ENCODE results near the gene GJC3. TPM values are rescaled to one million over a fixed set of nuclear protein-coding genes. Genes with fewer than 3 reads are reported as not detected.
A peak's percentile ranks its signal among the peaks of the same experiment; 100 is the strongest.
"Not testable (repeated sequence)": the region's sequence is repeated elsewhere in the genome, so short reads cannot be mapped to it uniquely, and the experiment has no call there.

Gene GJC3
- total RNA-seq = 0.27 to 0.54 TPM in 2 of 3 replicates, not detected in the other

DNA sequence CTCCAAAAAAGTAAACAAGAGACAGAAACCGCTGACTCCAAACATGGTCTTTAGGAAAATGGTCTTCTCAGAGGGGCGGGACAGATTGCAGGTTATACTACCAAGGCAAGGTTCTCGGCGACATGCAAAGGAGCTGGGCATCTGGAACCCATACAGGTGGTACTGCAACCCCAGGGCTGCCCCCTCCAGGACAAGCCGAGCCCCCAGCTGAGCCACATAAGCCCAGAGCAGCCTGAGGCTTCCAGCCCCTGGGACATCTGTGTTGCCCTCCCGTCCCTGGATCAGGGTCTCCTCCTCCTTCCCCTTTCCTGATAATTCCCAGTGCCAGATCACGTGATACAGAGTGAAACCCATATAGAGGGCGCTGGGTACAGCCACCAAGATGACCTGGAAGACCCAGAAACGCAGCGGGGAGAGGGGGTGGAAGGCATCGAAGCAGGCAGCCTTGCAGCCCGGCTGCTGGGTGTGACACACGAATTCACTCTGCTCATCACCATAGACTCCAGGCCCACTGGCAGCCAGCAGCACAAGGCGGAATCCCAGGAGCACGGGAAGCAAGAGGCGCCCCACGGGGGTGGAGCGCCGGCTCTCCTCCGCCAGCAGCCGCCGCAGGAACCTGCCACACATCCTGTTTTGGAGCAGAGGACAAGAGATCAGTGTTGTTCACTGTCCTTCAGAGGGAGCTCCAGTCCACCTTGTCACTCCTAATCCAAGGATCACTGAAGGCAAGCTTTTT is at the start of gene GJC3:
GJC3 (minus strand) TSS at position 627 of the 736 bp plus-strand sequence; CDS start at position 627, 0 bp downstream.
- Mint-ChIP-seq H3K27ac (no peak within 1 kb of the TSS), H3K27me3 (ENCODE audit: low read depth) (peaks cover 45% of the 10 kb centered on the region), H3K36me3 (no peaks in the 10 kb centered on the region), H3K4me1 (peaks cover 20% of the 10 kb centered on the region), H3K9me3 (no peaks in the 10 kb centered on the region), H3K4me3 (peak within 1 kb of the TSS; percentile 57)
- TF ChIP-seq, protein P1, sequence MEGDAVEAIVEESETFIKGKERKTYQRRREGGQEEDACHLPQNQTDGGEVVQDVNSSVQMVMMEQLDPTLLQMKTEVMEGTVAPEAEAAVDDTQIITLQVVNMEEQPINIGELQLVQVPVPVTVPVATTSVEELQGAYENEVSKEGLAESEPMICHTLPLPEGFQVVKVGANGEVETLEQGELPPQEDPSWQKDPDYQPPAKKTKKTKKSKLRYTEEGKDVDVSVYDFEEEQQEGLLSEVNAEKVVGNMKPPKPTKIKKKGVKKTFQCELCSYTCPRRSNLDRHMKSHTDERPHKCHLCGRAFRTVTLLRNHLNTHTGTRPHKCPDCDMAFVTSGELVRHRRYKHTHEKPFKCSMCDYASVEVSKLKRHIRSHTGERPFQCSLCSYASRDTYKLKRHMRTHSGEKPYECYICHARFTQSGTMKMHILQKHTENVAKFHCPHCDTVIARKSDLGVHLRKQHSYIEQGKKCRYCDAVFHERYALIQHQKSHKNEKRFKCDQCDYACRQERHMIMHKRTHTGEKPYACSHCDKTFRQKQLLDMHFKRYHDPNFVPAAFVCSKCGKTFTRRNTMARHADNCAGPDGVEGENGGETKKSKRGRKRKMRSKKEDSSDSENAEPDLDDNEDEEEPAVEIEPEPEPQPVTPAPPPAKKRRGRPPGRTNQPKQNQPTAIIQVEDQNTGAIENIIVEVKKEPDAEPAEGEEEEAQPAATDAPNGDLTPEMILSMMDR (IDR thresholded peaks at IDR 0.05; ENCODE audit: unreplicated experiment) = no peak
- peak; percentile 27 to 47 for DNase-seq (ENCODE audit: low spot score in 2 of 2, unreplicated experiment in 2 of 2)

- H3K4me1 Mint-ChIP-seq = no peaks in the 10 kb centered on the region
- no peaks in the 10 kb centered on the region for H3K36me3 Mint-ChIP-seq
- no peak overlapping the region for H3K27ac Mint-ChIP-seq
- TF ChIP-seq, protein P1 (IDR thresholded peaks at IDR 0.05; ENCODE audit: unreplicated experiment) = no peak
- H3K9me3 Mint-ChIP-seq = peaks cover 5% of the 10 kb centered on the region
- DNase-seq (ENCODE audit: low spot score in 2 of 2, unreplicated experiment in 2 of 2) = no peak
- no peak overlapping the region for H3K4me3 Mint-ChIP-seq
- H3K27me3 Mint-ChIP-seq (ENCODE audit: low read depth) = peaks cover 34% of the 10 kb centered on the region
Observed at GRCh38 chr7:99976626-99977025, 47.2 kb upstream of the GJC3 start.

DNA sequence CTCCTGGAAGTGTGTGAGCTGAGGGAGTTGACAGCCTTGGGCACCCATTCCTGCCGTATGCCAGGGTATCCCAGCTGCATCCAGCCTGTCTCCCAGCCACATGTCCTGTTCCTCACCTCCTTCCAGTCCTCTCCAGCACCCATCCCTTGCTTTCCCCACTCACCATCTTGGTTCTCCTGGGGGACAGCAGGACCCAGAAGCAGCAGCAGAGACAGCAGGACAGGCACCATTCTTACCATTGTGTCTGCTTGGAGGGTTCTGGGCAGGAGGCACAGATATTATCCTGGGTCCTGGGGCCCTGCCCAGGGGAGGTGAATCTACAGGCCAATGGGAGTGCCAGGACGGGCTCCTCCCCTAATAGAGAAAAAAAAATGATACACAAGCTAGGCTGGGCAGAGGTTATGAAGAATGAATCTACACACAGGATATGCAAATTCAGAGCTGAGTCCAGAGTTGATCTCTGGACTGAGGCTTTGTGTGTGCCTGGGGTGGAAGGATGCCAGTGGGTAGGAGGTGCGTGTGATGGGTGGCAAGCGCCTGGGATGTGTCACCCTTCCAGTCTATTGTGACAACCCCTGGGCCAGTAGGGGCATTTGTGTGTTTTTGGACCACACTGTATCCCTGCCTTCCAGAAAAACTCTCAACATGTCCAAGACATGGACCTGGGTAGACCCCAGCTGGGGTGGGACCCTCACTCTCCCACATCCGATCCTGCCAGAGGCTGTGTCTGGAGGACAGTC is 46.5 kb upstream of the GJC3 start, which contains the start of gene AZGP1:
AZGP1 (minus strand) TSS at position 250 of the 740 bp plus-strand sequence; CDS start at position 239, 11 bp downstream.
- Mint-ChIP-seq H3K9me3 (peaks cover 5% of the 10 kb centered on the region), H3K27ac (no peak within 1 kb of the TSS), H3K36me3 (no peaks in the 10 kb centered on the region), H3K4me1 (no peaks in the 10 kb centered on the region), H3K4me3 (no peak within 1 kb of the TSS), H3K27me3 (ENCODE audit: low read depth) (peaks cover 38% of the 10 kb centered on the region)
- DNase-seq (ENCODE audit: low spot score in 2 of 2, unreplicated experiment in 2 of 2) = no peak
- TF ChIP-seq, protein P1 (IDR thresholded peaks at IDR 0.05; ENCODE audit: unreplicated experiment) = no peak

- Mint-ChIP-seq H3K4me1 (no peaks in the 10 kb centered on the region), H3K4me3 (no peak overlapping the region), H3K27me3 (ENCODE audit: low read depth) (peaks cover 44% of the 10 kb centered on the region), H3K36me3 (no peaks in the 10 kb centered on the region), H3K27ac (no peak overlapping the region), H3K9me3 (peaks cover 5% of the 10 kb centered on the region)
- TF ChIP-seq, protein P1 (IDR thresholded peaks at IDR 0.05; ENCODE audit: unreplicated experiment) = no peak
- DNase-seq (ENCODE audit: low spot score in 2 of 2, unreplicated experiment in 2 of 2) = no peak
Observed at GRCh38 chr7:99974681-99975080, 45.3 kb upstream of the GJC3 start.

GRCh38 chr7:99973817-99974216 is 44.4 kb upstream of the GJC3 start:
- H3K4me1 Mint-ChIP-seq; DNase-seq (ENCODE audit: low spot score in 2 of 2, unreplicated experiment in 2 of 2); H3K4me3 Mint-ChIP-seq; H3K9me3 Mint-ChIP-seq; H3K27ac Mint-ChIP-seq; H3K36me3 Mint-ChIP-seq: not testable (repeated sequence)
- peaks cover 45% of the 10 kb centered on the region for H3K27me3 Mint-ChIP-seq (ENCODE audit: low read depth)

- no peak overlapping the region for H3K27ac Mint-ChIP-seq
- H3K27me3 Mint-ChIP-seq (ENCODE audit: low read depth) = peaks cover 54% of the 10 kb centered on the region
- no peaks in the 10 kb centered on the region for H3K4me1 Mint-ChIP-seq
- no peak overlapping the region for H3K4me3 Mint-ChIP-seq
- H3K36me3 Mint-ChIP-seq = no peaks in the 10 kb centered on the region
- peaks cover 5% of the 10 kb centered on the region for H3K9me3 Mint-ChIP-seq
- TF ChIP-seq, protein P1 (IDR thresholded peaks at IDR 0.05; ENCODE audit: unreplicated experiment) = no peak
- DNase-seq (ENCODE audit: low spot score in 2 of 2, unreplicated experiment in 2 of 2) = no peak
Observed at GRCh38 chr7:99971242-99971641, 41.8 kb upstream of the GJC3 start.

DNA sequence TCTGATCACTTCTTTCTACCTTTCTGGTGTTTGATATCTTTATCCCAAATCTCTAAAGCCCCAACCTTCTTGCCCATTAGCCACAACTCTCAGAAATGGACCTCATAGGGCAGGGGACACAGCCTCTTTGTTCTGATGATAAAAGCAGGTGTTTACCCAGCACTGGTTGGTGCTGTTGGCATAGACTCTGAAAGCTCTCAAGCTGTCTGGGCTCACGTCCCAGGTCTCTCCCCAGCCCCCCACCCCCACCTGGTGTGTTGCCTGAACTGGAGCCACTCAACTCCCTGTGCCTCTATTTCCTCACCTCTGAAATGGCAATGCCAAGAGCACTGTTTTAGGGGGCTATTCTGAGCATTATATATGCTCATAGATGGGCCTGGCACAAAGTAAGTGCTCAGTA is 40.4 kb upstream of the GJC3 start:
- not testable (repeated sequence) for H3K9me3 Mint-ChIP-seq; H3K36me3 Mint-ChIP-seq; H3K4me1 Mint-ChIP-seq; H3K4me3 Mint-ChIP-seq; DNase-seq (ENCODE audit: low spot score in 2 of 2, unreplicated experiment in 2 of 2); H3K27ac Mint-ChIP-seq
- H3K27me3 Mint-ChIP-seq (ENCODE audit: low read depth) = peaks cover 55% of the 10 kb centered on the region
